Vagina (tissue), 2 donors: ENCODE data around the gene APCDD1L. TPM values are rescaled to one million over a fixed set of nuclear protein-coding genes. Genes with fewer than 3 reads are reported as not detected.

Experiments
- DNase-seq, 2 donors: peaks; one replicate each; pipeline ENCODE4 v3.0.0-alpha.2; 2017; ENCODE audit errors: extremely low spot score in 2 of 2
- H3K27ac ChIP-seq: fragments of 200-600 bp; sonication (generic); one replicate; pipeline ENCODE4 v1.5.1; 2019
- H3K27me3 ChIP-seq: fragments of 200-600 bp; sonication (generic); one replicate; pipeline ENCODE4 v1.5.1; 2019
- H3K36me3 ChIP-seq, 2 donors: fragments of 200-600 bp; sonication (generic); one replicate each; pipeline ENCODE4 v1.5.1; 2017 to 2019
- H3K4me1 ChIP-seq: fragments of 200-600 bp; sonication (generic); one replicate; pipeline ENCODE4 v1.5.1; 2019
- H3K4me3 ChIP-seq, 2 donors: fragments of 200-600 bp; sonication (generic); 1 replicate in 1 of 2; 2 replicates in 1 of 2; pipeline ENCODE4 v1.5.1; 2016 to 2019
- H3K9me3 ChIP-seq: fragments of 200-600 bp; sonication (generic); one replicate; pipeline ENCODE4 v1.5.1; 2019
- CTCF ChIP-seq, 3 experiments: fragments of 450-650 bp in 2 of 3; fragments of 200-600 bp in 1 of 3; sonication (generic) in 1 of 3; IDR thresholded peaks; one replicate each; pipeline ENCODE4 v1.5.1; 2017 to 2019; ENCODE audit warnings: antibody characterized with exemption in 3 of 3, mild to moderate bottlenecking in 2 of 3, moderate library complexity in 2 of 3
- POLR2A ChIP-seq, 2 donors: fragments of 450-650 bp; IDR thresholded peaks; one replicate each; pipeline ENCODE4 v1.6.1; 2017; ENCODE audit warnings: antibody characterized with exemption in 2 of 2, mild to moderate bottlenecking in 2 of 2, moderate library complexity in 2 of 2
- POLR2AphosphoS5 ChIP-seq, 2 donors: sonication (generic); formaldehyde crosslinking; IDR thresholded peaks; one replicate each; pipeline ENCODE4 v1.9.0; 2017; ENCODE audit warnings: antibody characterized with exemption in 2 of 2, mild to moderate bottlenecking in 2 of 2, low read depth in 1 of 2; ENCODE audit not compliant: insufficient read depth in 1 of 2
- intact Hi-C: fragments of 100-400 bp; cut with DNase I; formaldehyde crosslinking; loops from one replicate; pipeline ENCODE4 v1.15.1; 2023
- total RNA-seq: library from RNA; depleted of rRNA; stranded (reverse); fragments of >200 nt; gene quantifications from one replicate; pipeline ENCODE4 v1.2.3, GENCODE V29; 2016

APCDD1L gene
- total RNA-seq, 1 donor from 2014 or later, result 0.98 TPM

- no peak overlapping the region for H3K27ac ChIP-seq
- DNase-seq, result no peak
- H3K4me1 ChIP-seq, result no peaks in the 10 kb centered on the region
- no peaks in the 10 kb centered on the region for H3K27me3 ChIP-seq
- TF ChIP-seq CTCF (IDR thresholded peaks at IDR 0.05) (no peak), POLR2AphosphoS5 (IDR thresholded peaks at IDR 0.05; ENCODE audit: insufficient read depth in 1 of 2, low read depth in 1 of 2) (no peak), POLR2A (IDR thresholded peaks at IDR 0.05) (no peak)
- peaks cover 0 to 6% of the 10 kb centered on the region in 2 donors for H3K36me3 ChIP-seq
- no peak overlapping the region for H3K4me3 ChIP-seq
- intact Hi-C loops, result no loop called here
- no peaks in the 10 kb centered on the region for H3K9me3 ChIP-seq
Observed at GRCh38 chr20:58450254-58450653, 64.9 kb downstream of the APCDD1L start.

GRCh38 chr20:58449681-58450221, 65.4 kb downstream of the APCDD1L start:
- intact Hi-C loops, result loop anchor here (10.0 kb wide), 1 partner anchor 215 kb away; no protein-coding TSS in a partner anchor
- no peak for DNase-seq
- Histone ChIP-seq H3K4me3 (no peak overlapping the region), H3K27me3 (no peaks in the 10 kb centered on the region), H3K9me3 (no peaks in the 10 kb centered on the region), H3K36me3 (peaks cover 0 to 11% of the 10 kb centered on the region in 2 donors), H3K4me1 (no peaks in the 10 kb centered on the region), H3K27ac (no peak overlapping the region)
- TF ChIP-seq POLR2A (IDR thresholded peaks at IDR 0.05), result no peak
- TF ChIP-seq POLR2AphosphoS5 (IDR thresholded peaks at IDR 0.05; ENCODE audit: insufficient read depth in 1 of 2, low read depth in 1 of 2), result no peak
- TF ChIP-seq CTCF (IDR thresholded peaks at IDR 0.05), result no peak

- H3K4me3 ChIP-seq, result no peak overlapping the region
- no peaks in the 10 kb centered on the region for H3K9me3 ChIP-seq
- intact Hi-C loops, result loop anchor here (10.0 kb wide), 1 partner anchor 214 kb away; no protein-coding TSS in a partner anchor
- H3K27ac ChIP-seq, result no peak overlapping the region
- TF ChIP-seq POLR2A (IDR thresholded peaks at IDR 0.05), result no peak
- no peak for TF ChIP-seq CTCF (IDR thresholded peaks at IDR 0.05)
- TF ChIP-seq POLR2AphosphoS5 (IDR thresholded peaks at IDR 0.05; ENCODE audit: insufficient read depth in 1 of 2, low read depth in 1 of 2), result no peak
- H3K27me3 ChIP-seq, result no peaks in the 10 kb centered on the region
- H3K36me3 ChIP-seq, result peaks cover 0 to 19% of the 10 kb centered on the region in 2 donors
- H3K4me1 ChIP-seq, result no peaks in the 10 kb centered on the region
- no peak for DNase-seq
Observed at GRCh38 chr20:58448958-58449357, 66.2 kb downstream of the APCDD1L start.

GRCh38 chr20:58447511-58448391, 67.4 kb downstream of the APCDD1L start:
- no peak for DNase-seq
- no peak for TF ChIP-seq POLR2A (IDR thresholded peaks at IDR 0.05)
- TF ChIP-seq CTCF (IDR thresholded peaks at IDR 0.05), result no peak
- H3K27me3 ChIP-seq, result no peaks in the 10 kb centered on the region
- no peaks in the 10 kb centered on the region for H3K9me3 ChIP-seq
- intact Hi-C loops, result loop anchor here (10.0 kb wide), 1 partner anchor 213 kb away; no protein-coding TSS in a partner anchor
- no peak overlapping the region for H3K27ac ChIP-seq
- H3K36me3 ChIP-seq, result peaks cover 0 to 24% of the 10 kb centered on the region in 2 donors
- no peak overlapping the region for H3K4me3 ChIP-seq
- no peaks in the 10 kb centered on the region for H3K4me1 ChIP-seq

GRCh38 chr20:58446960-58447265, 68.3 kb downstream of the APCDD1L start:
- H3K36me3 ChIP-seq, result peaks cover 0 to 28% of the 10 kb centered on the region in 2 donors
- H3K9me3 ChIP-seq, result no peaks in the 10 kb centered on the region
- no peak for DNase-seq
- H3K27me3 ChIP-seq, result no peaks in the 10 kb centered on the region
- H3K4me1 ChIP-seq, result no peaks in the 10 kb centered on the region
- no peak overlapping the region for H3K27ac ChIP-seq
- intact Hi-C loops, result loop anchor here (10.0 kb wide), 1 partner anchor 212 kb away; no protein-coding TSS in a partner anchor
- H3K4me3 ChIP-seq, result no peak overlapping the region
- TF ChIP-seq CTCF (IDR thresholded peaks at IDR 0.05), result no peak
- no peak for TF ChIP-seq POLR2AphosphoS5 (IDR thresholded peaks at IDR 0.05; ENCODE audit: insufficient read depth in 1 of 2, low read depth in 1 of 2)
